ENCODE data around the gene DNAAF8. TPM values are rescaled to one million over a fixed set of nuclear protein-coding genes. Genes with fewer than 3 reads are reported as not detected.
A peak's percentile ranks its signal among the peaks of the same experiment; 100 is the strongest.
"Not testable (repeated sequence)": the region's sequence is repeated elsewhere in the genome, so short reads cannot be mapped to it uniquely, and the experiment has no call there.

The DNAAF8 gene
- total RNA-seq, 1 experiment from 2014 or later = 1.1 TPM

DNA sequence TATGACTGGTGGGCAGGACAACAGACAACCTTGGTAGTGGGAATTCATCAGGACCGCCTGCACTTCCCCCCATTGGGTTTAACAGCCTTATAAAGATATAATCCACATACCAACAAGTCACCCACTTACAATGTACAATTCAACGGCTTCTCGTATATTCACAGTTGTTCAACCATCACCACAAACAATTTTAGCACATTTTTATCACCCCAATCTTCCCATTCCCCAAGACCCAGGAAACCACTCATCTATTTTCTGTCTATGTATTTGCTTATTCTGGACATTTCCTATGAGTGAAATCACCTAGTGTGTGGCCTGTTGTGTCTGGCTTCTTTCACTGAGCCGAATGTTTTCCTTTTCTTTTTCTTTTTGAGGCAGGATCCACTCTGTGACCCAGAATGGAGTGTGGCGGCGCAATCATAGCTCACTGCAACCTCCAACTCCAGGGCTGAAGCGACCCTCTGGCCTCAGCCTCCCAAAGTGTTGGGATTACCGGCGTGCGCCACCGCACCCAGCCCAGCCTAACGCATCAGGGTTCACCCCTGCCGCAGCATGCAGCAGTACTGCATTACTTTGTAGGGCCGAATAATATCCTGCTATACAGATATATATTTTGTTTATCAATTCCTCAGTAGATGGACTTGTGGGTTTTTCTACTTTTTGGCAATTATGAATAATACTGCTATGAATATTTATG is 11.1 kb upstream of the DNAAF8 start:
- no peaks in the 10 kb centered on the region for H3K9me3 ChIP-seq (replicated peaks)
- H3K27ac ChIP-seq = no peak overlapping the region
- no peaks in the 10 kb centered on the region for H3K4me1 ChIP-seq (replicated peaks)
- no peak for DNase-seq (ENCODE audit: low read depth in 1 of 2, low spot score in 2 of 2)
- H3K4me3 ChIP-seq = no peak overlapping the region
- no peaks in the 10 kb centered on the region for H3K27me3 ChIP-seq (replicated peaks)
- H3K36me3 ChIP-seq = peaks cover 37% of the 10 kb centered on the region

- Histone ChIP-seq H3K4me1 (replicated peaks) (no peaks in the 10 kb centered on the region), H3K9me3 (replicated peaks) (no peaks in the 10 kb centered on the region), H3K36me3 (peaks cover 44% of the 10 kb centered on the region), H3K4me3 (no peak overlapping the region), H3K27me3 (replicated peaks) (no peaks in the 10 kb centered on the region), H3K27ac (no peak overlapping the region)
- no peak for DNase-seq (ENCODE audit: low read depth in 1 of 2, low spot score in 2 of 2)
Observed at GRCh38 chr16:4724661-4725270, 9.6 kb upstream of the DNAAF8 start.

DNA sequence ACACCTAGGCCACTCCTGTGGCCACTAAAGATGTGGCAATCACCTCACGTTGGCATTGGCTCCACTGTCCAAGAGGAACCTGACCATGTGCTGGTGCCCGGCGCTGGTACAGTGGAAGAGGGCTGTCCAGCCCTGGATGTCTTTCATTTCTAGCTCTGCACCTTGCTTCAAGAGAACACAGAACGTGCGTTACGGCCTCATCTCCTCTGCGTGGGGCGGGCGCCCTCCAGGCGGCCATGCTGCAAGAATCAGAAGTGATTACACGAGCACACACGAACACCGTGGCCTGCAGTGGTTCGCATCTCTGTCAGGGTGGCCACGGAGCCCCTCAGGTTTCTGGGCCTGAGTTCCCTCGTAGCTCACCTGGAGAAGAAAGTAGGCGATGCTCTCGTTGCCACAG is 7.7 kb upstream of the DNAAF8 start:
- Histone ChIP-seq H3K27ac (no peak overlapping the region), H3K4me1 (replicated peaks) (no peaks in the 10 kb centered on the region), H3K4me3 (no peak overlapping the region), H3K27me3 (replicated peaks) (no peaks in the 10 kb centered on the region), H3K36me3 (peaks cover 55% of the 10 kb centered on the region), H3K9me3 (replicated peaks) (no peaks in the 10 kb centered on the region)
- DNase-seq (ENCODE audit: low read depth in 1 of 2, low spot score in 2 of 2) = no peak

DNA sequence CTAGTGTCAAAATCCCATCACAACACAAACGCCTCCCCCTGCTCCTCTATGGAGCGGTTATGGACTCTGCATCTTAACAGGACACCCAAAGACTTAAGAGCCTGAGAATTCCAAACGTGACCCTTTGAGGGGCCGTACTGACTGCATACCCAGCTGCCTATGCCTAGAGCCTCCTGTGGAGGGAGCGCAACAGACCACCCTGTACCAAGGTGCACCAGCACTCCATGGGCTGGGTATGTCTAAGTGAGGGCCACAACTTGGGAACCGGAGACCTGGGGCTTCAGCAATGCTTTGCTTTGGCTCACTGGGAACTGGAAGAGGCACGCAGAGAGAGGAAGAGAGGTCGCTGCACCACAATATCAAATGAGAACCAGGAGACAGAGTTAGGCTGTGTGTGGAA is 5.7 kb upstream of the DNAAF8 start:
- H3K36me3 ChIP-seq = peaks cover 49% of the 10 kb centered on the region

DNA sequence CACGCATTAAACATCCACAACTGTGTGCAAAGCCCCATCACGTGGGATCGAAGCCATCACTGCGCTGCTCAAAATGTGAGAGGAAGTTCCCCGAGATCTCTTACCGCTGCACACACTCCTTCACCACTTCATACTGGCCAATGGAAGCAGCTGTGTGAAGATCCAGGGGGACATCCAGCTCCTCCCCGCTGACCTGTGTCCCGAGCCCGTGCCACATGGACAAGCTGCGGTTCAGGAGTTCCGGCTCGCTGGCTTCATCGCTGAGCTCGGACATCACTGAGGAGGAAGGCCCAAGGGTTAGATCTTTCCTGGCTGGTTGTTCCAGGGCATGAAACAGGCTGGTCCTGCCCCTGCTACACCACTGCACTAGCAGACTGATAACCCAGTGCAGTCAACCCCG is 4.5 kb upstream of the DNAAF8 start:
- DNase-seq (ENCODE audit: low read depth in 1 of 2, low spot score in 2 of 2) = no peak
- H3K36me3 ChIP-seq = peaks cover 46% of the 10 kb centered on the region
- H3K4me1 ChIP-seq (replicated peaks) = peaks cover under 1% of the 10 kb centered on the region
- H3K27ac ChIP-seq = no peak overlapping the region
- H3K4me3 ChIP-seq = no peak overlapping the region
- H3K9me3 ChIP-seq (replicated peaks) = no peaks in the 10 kb centered on the region
- no peaks in the 10 kb centered on the region for H3K27me3 ChIP-seq (replicated peaks)

More for the DNA sequence above, 5.7 kb upstream of the DNAAF8 start:
- Histone ChIP-seq H3K27me3 (replicated peaks) (no peaks in the 10 kb centered on the region), H3K4me1 (replicated peaks) (no peaks in the 10 kb centered on the region), H3K4me3 (no peak overlapping the region), H3K9me3 (replicated peaks) (no peaks in the 10 kb centered on the region), H3K27ac (no peak overlapping the region)
- no peak for DNase-seq (ENCODE audit: low read depth in 1 of 2, low spot score in 2 of 2)

DNA sequence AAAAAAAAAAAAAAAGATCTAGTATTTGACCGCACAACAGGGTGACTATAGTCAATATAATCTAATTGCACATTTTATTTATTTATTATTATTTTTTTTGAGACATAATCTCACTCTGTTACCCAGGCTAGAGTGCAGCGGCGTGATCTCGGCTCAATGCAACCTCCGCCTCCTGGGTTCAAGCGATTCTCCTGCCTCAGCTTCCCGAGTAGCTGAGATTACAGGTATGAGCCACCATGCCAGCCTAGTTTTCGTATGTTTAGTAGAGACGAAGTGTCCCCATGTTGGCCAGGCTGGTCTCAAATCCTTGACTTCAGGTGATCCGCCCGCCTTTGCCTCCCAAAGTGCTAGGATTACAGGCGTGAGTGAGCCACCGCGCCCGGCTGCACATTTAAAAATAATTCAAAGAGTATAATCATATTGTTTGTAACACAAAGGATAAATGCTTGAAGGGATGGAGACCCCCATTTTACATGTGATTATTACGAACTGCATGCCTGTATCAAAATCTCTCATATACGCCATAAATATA is 1.1 kb upstream of the DNAAF8 start:
- Histone ChIP-seq H3K4me3 (peak overlapping the region; percentile 70), H3K9me3 (replicated peaks) (no peaks in the 10 kb centered on the region), H3K27me3 (replicated peaks) (no peaks in the 10 kb centered on the region), H3K4me1 (replicated peaks) (peaks cover 5% of the 10 kb centered on the region), H3K36me3 (peaks cover 21% of the 10 kb centered on the region), H3K27ac (no peak overlapping the region)
- DNase-seq (ENCODE audit: low read depth in 1 of 2, low spot score in 2 of 2) = no peak

DNA sequence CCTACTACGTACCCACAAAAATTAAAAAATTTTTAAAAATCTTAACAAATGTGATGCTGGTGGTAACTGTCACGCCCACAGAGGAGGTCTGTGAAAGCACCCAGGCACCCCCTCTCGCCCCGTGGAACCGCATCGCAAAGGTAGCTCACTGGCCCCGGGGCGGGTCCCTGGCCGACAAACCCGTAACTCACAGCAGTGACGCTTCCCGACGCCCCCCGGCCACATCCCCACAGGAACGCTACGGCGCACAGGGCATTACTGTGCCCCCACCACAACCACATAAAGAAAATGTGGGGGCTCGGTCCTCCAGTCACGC is 632 bp upstream of the DNAAF8 start:
- H3K9me3 ChIP-seq (replicated peaks) = no peaks in the 10 kb centered on the region
- DNase-seq (ENCODE audit: low read depth in 1 of 2, low spot score in 2 of 2) = no peak
- H3K36me3 ChIP-seq = peaks cover 19% of the 10 kb centered on the region
- H3K27ac ChIP-seq = 0 out of 2 replicates have a peak overlapping the region, but pooled peaks have one; percentile 2
- peak overlapping the region; percentile 70 for H3K4me3 ChIP-seq
- H3K4me1 ChIP-seq (replicated peaks) = peaks cover 5% of the 10 kb centered on the region
- no peaks in the 10 kb centered on the region for H3K27me3 ChIP-seq (replicated peaks)

- Histone ChIP-seq H3K4me3 (peak overlapping the region; percentile 70), H3K9me3 (replicated peaks) (no peaks in the 10 kb centered on the region), H3K36me3 (peaks cover 13% of the 10 kb centered on the region), H3K4me1 (replicated peaks) (peaks cover 5% of the 10 kb centered on the region), H3K27me3 (replicated peaks) (no peaks in the 10 kb centered on the region), H3K27ac (peak overlapping the region; percentile 53)
- DNase-seq (ENCODE audit: low read depth in 1 of 2, low spot score in 2 of 2) = peak in 1 of 2 experiments; percentile 93
Observed at GRCh38 chr16:4734730-4735535, 596 bp downstream of the DNAAF8 start.

DNA sequence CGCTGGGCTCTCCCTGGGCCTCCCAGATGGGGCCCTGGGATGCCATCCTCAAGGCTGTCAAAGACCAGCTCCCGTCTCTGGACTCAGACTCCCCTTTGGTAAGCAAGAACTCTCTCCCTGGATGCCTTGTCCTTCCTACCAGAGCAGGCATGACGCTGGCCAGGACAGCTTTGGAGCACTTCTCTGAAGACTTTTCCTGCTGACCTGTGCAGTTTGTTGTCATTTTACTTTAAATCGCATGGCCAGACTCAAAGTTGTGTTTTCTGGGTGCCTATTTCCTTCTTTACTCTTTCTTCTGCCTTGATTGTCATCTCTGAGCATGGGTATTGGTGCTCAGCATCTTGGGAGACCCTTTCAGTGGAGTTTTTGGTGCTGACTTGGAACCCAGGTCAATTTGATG is 2.2 kb downstream of the DNAAF8 start:
- H3K4me1 ChIP-seq (replicated peaks) = peaks cover 5% of the 10 kb centered on the region
- no peaks in the 10 kb centered on the region for H3K9me3 ChIP-seq (replicated peaks)
- no peak for DNase-seq (ENCODE audit: low read depth in 1 of 2, low spot score in 2 of 2)
- no peaks in the 10 kb centered on the region for H3K27me3 ChIP-seq (replicated peaks)
- H3K36me3 ChIP-seq = peaks cover 4% of the 10 kb centered on the region; the same call in 1 of the 2 replicates
- no peak overlapping the region for H3K27ac ChIP-seq
- no peak overlapping the region for H3K4me3 ChIP-seq

- Histone ChIP-seq H3K27ac (no peak overlapping the region), H3K4me1 (replicated peaks) (peaks cover 5% of the 10 kb centered on the region), H3K9me3 (replicated peaks) (no peaks in the 10 kb centered on the region), H3K36me3 (peaks cover 4% of the 10 kb centered on the region; the same call in 1 of the 2 replicates), H3K27me3 (replicated peaks) (no peaks in the 10 kb centered on the region; the same call in 1 of the 2 replicates), H3K4me3 (no peak overlapping the region)
- no peak for DNase-seq (ENCODE audit: low read depth in 1 of 2, low spot score in 2 of 2)
Observed at GRCh38 chr16:4737545-4737944, 3.2 kb downstream of the DNAAF8 start.

- H3K9me3 ChIP-seq (replicated peaks); H3K27me3 ChIP-seq (replicated peaks); H3K4me1 ChIP-seq (replicated peaks); H3K27ac ChIP-seq; H3K36me3 ChIP-seq; DNase-seq (ENCODE audit: low read depth in 1 of 2, low spot score in 2 of 2); H3K4me3 ChIP-seq: not testable (repeated sequence)
Observed at GRCh38 chr16:4738370-4738769, 4.0 kb downstream of the DNAAF8 start.

GRCh38 chr16:4743226-4743878 is 9.0 kb downstream of the DNAAF8 start:
- H3K4me3 ChIP-seq = no peak overlapping the region
- H3K4me1 ChIP-seq (replicated peaks) = no peaks in the 10 kb centered on the region
- no peaks in the 10 kb centered on the region for H3K9me3 ChIP-seq (replicated peaks)
- DNase-seq (ENCODE audit: low read depth in 1 of 2, low spot score in 2 of 2) = no peak
- H3K27ac ChIP-seq = no peak overlapping the region
- no peaks in the 10 kb centered on the region; the same call in 1 of the 2 replicates for H3K27me3 ChIP-seq (replicated peaks)
- no peaks in the 10 kb centered on the region for H3K36me3 ChIP-seq

DNA sequence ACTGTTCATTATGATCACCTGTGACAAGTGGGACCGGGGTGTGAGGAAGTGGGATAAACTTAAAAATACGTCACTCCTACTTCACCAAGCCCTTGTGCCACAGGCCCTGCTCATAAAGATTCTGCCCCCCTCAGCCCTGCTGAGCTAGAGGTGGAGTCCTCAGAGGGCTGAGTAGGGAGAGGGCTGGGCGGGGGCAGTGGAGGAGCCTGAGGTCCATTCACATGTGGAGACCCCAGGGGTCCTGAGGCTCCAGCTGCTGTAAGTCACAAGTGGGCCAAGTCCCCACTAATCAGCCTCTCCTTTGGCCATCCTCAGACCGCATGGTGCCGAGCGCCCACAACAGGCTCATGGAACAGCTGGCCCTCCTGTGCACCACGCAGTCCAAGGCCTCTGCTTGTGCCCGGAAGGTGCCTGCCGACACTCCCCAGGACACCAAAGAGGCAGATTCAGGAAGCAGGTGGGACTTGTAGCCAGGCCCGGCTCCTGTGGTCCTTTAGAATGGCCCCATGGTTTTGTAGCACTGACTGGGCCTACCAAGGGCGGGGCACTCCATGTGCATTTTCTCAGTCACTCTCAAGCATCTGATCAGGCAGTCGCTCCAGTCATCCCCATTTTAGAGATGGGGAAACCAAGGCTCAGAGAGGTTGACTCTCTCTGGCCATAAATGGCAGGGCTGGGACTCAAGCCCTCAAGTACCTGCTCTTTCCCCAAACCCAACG is 10.4 kb downstream of the DNAAF8 start:
- H3K9me3 ChIP-seq (replicated peaks) = no peaks in the 10 kb centered on the region
- no peak for DNase-seq (ENCODE audit: low read depth in 1 of 2, low spot score in 2 of 2)
- peaks cover 6% of the 10 kb centered on the region for H3K36me3 ChIP-seq
- no peaks in the 10 kb centered on the region; the same call in 1 of the 2 replicates for H3K27me3 ChIP-seq (replicated peaks)
- no peak overlapping the region for H3K27ac ChIP-seq
- no peak overlapping the region for H3K4me3 ChIP-seq
- no peaks in the 10 kb centered on the region for H3K4me1 ChIP-seq (replicated peaks)

Measured in SJSA1 (cell line).